PC-9 (cell line): ENCODE measurements around the gene LSM6.

ENCODE experiments used
- CTCF ChIP-seq: fragments of 200-600 bp; sonication (generic); conservative IDR thresholded peaks from 2 replicates; pipeline ENCODE4 v1.6.1; 2017; ENCODE audit warnings: mixed run types, antibody characterized with exemption, mild to moderate bottlenecking, moderate library complexity
- EZH2 ChIP-seq: fragments of 200-600 bp; sonication (generic); IDR thresholded peaks from 2 replicates; pipeline ENCODE4 v1.8.0; 2017; ENCODE audit warnings: antibody characterized with exemption, low read depth

GRCh38 chr4:146238107-146238506, 62.6 kb downstream of the LSM6 start:
- no peak for TF ChIP-seq CTCF
- no peak for TF ChIP-seq EZH2
